AG20443 (cell line): ENCODE results near the gene GRM8.
"Not testable (repeated sequence)": the region's sequence is repeated elsewhere in the genome, so short reads cannot be mapped to it uniquely, and the experiment has no call there.

Source experiments
- DNase-seq: peaks from one replicate; pipeline ENCODE4 v3.0.0; 2012; ENCODE audit warnings: low spot score, mixed read lengths

The GRM8 gene

DNA sequence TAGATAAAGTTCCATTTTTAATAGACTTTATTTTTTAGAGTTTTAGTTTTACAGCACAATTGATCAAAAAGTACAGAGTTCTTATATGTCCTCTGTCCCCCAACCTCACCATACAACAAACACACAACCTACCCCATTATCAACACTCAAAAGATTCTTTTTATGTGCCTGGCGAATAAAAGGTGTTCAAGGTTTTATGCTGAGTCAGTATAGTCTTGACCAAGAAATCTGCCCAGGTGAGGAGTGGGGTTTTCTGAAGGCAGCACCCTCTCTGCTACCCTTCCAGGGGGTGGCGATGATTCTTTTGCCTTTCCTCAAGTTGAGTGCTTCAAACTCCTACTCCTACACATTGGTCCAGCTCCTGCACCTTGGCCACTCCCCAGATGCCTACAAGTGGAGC is 222.9 kb downstream of the GRM8 start:
- no peak for DNase-seq

DNA sequence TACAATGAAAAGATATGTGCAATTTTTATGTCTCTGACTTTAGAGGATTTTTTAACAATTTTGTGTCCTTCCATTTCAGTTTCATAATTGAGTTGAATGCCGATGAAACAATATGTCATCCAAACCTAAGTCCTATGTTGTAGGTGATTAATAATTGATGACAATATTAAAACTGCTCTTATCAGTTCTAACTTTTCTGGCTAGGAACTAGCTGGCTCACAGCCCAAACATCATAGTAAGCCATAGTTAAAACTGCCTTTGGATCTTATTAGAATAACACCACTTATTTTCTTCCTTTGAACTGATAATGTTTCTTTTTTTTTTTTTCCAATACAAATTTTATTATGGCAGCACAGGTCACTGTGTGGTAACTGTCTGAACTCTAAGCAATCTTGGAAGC is 230.9 kb downstream of the GRM8 start:
- no peak for DNase-seq

DNA sequence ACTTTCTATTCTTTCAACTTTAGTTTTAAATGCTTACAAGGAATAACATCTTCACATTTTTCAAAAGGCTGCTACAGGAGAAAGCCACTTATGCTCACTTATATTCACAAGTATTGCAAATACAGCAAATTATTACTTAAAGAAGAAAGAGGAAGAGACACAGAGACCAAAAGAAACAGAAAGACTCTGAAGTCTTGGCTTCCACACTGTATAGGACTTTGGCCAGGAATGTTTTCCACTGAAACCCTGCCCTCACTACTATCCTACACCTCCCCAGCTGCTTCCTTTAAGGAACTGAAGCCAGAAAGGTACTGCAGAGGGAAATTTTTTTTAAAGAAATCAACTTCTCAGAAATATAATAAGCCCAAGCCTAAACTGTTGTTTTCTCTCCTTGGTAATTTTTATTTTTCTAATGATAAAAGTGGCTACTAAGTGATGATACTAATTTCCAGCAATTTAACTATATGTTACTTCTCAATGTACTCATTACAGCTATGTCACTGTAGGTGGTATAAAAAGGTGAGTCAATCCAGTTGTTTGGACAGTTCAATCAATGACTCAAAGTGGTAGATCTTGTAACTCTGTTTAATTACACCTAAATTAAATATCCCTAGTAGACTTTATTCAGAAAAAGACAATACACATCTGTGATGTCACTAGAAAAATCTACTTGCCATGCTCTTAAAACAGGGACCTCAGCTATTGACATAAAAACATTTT is 231.6 kb downstream of the GRM8 start:
- DNase-seq = no peak

DNA sequence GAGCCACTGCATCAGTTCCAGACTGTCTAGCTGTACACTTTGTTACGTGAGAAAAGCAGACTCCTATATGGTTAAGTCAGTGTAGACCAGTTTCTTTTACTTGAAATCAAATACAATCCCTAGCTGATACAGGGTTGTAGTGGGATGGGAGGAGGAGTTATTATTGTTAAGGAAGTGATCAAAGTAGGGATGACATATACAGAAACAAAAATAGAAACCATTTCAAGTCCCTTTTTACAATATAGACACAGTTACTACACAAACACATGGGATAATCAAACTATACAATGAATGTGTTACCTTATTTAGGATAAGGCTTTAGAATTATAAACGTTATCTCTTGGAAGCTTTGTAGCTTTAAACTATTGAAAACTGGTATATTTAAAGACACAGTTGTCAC is 233.9 kb downstream of the GRM8 start:
- DNase-seq = no peak

DNA sequence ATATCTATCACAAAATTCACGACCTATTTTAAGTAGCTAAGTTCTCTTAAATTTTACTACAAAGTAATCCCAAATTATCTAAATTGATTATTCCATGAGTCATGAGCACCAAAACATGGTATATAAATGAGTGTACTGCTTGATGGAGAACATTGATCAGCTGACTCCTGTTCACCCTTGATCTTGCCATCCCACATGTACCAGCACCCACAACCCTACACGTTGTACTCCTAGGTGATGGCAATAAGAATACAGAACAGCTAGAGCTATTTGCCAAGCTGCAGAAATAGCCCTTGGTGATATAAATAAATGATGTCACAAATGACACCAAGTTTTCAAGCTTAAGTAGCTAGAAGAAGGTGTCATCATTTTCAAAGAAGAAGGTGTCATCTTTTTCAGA is 235.5 kb downstream of the GRM8 start:
- DNase-seq = no peak

DNA sequence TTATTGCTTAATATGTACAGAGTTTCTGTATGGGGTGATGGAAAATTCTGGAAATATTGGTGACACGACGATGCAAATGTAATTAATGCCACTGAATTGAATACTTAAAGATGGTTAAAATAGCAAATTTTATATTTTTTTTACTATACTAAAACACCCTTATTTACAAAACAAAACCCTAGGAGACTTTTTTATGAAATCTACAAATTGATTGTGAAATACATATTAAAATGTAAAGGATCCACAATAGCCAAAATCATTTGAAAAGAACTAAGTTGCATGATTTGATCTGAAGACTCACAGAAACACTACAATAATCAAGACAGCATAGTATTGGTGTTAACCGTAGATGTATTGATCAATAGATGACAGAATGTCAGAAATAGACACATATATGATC is 252.0 kb downstream of the GRM8 start:
- DNase-seq = no peak

DNA sequence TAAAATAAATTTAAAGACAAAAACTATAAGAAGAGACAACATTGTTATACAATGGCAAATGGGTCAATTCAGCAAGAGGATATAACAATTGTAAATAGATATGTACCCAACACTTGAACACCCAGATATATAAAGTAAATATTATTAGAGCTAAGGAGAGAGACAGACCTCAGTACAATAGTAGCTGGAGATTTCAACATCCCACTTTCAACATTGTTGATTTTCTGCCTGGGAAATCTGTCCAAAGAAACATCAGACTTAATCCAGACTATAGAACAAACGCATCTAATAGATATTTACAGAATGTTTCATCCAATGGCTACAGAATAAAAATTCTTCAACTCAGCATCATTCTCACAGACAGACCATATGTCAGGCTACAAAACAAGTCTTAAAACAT is 256.1 kb downstream of the GRM8 start:
- DNase-seq = no peak

DNA sequence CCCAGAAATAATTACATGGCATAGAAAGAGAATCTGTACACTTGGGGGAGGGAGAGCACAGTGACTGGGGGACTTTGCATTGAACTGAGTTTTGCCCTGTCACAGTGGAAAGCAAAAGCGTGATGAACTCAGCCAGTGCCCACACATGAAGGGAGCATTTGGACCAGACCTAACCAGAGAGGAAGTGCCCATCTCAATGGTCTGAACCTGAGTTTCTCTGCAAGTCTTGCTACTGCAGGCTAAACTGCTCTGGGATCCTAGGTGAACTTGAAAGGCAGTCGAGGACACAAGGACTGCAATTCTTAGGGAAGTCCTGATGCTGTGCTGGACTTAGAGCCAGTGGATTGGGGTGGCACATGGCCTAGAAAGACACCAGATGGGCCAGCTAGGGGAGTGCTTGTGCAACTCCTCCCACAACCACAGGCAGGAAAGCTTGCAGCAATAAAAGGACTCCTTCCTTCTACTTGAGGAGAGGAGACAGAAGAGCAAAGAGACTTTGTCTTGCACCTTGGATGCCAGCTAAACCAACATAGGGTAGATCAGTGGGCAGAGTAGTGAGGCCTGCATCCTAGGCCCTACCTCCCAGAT is 259.0 kb downstream of the GRM8 start:
- no peak for DNase-seq

DNA sequence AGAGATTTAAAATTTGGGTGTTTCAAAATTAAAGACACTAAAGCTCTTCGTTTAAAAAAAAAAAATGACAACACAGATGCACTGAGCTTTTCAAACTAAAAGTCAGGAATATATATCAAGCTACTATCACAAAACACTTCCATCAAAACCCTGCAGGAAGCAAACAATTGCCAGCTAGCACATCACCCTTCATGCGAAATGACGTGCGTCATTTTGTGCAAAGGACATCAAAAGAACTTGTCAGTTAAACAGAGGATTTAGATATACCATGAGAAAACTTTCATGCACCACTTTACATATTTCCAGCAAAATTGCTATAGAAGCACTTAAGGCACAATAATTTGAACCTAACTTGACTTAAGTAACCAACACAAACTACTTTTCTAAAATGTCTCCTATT is 264.7 kb downstream of the GRM8 start:
- DNase-seq = no peak

DNA sequence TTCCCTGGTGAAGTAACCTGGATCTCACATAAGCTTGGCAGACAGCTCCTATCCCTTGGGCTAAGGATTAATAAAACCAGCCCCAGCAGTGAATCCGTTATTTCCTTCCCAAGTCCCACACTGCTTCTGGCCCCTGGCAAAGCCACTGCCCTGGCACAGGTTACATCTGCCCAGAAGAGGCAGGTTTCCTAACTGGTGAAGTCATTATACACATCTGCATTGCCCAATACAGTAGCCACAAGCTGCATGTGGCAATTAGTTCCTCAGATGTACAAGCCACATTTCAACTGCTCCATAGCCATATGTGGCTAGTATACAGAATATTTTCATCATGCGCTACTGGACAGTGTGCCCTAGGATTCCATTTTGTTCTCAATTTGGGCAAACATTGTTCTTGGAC is 273.0 kb downstream of the GRM8 start:
- no peak for DNase-seq

DNA sequence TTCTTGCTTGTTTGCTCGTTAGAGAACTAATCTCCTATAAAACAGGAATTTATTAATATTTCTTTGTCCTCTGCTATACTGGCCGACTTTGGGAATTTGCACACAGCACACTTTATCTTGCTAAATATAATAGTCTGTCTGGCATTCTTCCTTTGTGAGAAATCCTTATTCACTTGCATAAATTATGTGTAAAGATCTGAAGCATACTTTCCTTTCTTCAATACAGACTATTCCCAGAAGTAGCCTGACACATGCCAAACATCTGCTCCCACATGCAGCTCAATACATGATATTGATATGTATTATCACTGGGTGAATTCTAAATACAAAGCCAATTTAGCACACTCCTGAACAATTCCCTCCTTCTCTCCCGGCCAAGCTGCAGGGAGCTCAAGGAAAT is 273.9 kb downstream of the GRM8 start:
- no peak for DNase-seq

DNA sequence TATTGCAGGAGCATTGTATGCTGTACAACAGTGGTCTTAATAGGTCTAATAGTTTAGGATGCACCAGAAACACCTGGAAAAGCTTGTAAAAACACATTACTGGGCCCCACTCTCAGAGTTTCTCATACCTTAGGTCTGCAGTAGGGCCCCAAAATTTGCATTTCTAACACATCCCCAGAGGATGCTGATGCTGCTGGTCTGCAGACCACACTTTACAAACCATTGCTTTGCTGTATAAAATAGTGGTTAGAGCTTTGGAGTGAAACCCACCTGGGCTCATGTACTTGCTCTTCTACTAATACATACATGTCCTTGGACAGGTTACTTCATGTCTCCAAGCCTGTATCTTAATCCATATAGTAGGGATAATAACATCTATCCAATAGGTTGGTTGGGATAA is 279.7 kb downstream of the GRM8 start:
- no peak for DNase-seq

DNA sequence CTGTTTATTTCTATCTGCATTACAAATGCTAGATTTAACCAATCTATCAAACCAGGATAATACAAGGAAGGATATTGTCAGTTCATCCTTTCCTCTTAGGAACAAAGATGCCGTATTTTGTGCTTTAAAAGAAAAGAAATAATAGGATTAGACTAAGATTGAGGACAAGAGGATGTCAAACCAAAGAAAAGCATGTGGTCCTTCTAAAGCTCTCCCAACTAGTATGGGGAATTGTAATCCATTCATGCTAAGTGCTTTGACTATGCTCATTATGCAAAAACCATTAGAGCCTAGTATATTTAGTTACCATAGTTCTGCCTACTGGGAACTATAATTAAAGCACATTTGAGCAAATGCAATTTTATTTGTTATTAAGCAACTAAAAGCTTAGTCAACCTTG is 280.2 kb downstream of the GRM8 start:
- DNase-seq = no peak

DNA sequence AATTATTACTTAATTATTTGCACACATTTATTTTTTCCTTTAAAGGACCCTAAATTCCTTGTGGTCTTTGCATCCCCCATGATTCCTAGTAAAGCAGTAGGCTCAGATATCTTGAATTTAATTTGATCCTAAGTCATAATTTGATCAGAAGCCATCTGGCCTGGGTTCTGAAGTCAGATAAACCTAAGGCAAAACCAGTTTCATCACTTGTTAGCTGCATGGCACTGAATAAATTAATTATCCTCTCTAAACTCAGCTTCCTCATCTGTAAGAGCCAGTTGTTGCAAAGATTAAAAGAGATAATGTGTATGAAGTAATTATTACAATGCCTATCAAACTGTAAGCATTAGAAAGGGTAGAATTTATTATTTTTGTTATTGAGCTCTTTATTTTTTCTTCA is 293.1 kb downstream of the GRM8 start:
- no peak for DNase-seq

DNA sequence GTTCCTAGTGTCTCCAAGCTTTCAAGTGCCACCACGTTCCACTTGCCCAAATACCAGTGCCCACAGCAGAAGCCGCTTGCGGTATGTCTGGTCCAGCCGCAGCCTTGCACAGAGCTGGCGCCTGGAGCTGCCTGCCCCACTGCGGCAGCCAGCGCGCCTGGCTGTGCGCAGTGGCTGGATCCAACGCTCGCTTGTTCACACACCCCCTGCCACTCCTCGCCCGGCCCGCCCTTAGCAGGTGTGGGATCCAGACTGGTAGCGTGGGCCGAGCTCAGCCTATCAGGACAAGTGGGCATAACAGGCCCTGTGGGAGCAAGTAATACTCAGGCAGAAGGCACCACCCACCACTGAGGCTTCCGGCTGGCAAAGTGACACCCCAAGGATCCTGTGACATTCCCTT is 294.4 kb downstream of the GRM8 start:
- no peak for DNase-seq

DNA sequence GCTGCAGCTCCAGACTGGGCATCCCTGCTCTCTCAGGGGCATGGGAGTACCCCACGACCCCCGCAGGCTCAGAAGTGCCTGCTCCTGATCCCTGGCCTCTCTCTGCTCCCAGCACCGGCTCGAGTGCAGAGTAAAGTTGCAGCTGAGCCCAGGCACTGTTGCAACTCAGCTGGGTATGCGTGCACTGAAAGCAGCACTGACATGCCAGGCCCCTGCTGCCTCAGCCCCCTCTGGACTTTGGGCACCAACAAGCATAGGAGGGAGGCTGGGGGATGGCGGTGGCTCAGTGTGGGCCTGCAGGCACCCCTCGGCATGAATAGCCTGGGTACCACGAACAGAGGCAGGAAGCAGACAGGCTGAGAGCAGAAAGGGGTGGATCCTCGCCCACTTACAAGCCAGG is 295.3 kb downstream of the GRM8 start:
- DNase-seq = no peak

DNA sequence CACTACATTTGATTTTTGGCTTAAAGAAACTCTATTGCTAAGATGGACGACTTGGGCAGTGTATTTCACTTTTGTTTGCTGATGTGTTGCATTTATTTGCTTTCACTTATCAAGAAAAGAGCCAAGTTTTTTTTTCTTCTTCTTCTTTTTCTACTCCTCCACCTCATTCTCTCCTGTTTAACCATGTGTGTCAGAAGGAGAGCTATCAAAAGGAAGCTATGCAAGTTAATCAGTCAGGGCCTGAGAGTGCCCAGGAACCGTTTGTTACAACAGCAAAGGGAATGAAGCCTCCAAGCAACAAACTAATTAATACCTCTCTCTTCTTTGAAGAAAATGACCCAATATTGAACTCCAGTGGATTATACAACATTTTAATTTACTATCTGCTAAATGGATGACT is 299.3 kb downstream of the GRM8 start:
- DNase-seq = no peak

DNA sequence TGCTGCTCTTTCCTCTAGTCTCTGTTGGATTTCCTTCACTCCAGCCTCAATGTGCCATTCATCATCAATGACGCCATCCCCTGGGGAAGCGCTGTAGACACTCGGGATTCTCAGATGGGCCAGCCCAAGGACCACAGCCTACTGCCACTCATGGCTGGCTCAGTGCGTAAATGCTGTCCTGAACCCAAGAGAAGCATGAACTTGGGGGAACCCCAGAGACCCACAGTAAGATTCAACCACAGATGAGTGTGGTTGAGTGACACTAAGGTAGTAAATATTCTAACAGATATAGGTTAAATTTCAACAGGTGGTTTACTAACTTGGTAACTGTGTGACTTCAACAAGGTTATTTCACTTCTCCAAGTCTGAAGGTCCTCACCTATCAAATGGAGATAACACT is 304.1 kb downstream of the GRM8 start:
- DNase-seq = no peak

DNA sequence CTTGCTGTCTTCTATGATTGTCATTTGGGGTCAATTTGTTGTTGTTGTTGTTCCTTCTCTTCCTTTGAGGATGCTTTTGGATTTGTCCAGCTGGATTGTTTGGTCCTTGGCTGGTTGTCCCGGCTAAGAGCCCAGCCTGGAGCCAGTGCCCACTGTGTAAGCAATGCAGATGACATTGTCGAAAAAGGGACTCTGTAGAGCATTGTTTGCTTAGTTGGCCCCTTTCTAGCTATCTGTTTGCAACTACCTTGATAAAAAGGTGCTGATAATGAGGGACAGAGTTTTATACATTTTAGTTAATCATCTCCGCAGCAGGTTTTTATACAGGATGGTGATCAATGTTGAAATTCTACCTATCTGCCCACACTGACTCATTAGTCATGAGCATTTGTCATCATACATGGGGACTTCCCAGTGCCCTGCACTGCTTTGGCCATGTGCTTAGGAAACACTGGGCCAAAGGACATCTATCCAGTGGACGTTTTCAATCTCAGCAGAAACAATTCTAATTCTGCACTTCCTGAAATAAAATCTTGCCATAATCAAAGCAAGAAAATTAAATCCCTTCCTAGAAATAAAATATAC is 311.9 kb downstream of the GRM8 start:
- no peak for DNase-seq

DNA sequence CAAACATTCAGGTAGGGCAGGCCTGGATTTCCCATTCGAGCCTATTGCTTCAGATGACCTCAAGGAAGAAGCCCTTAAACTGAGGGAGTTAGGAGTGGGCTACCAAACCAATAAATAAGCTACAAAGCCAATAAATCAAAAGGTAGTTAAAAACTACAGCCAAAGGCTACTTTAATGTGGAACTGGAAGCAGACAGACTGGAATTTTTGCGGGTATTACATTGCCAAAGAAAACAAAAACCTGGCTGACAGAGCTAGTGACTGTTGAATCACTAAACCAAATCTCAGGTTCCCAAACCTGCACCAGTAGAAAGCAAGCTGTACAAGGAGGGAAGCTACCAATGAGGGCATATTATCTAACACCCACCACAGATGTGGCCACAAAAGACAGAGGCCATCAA is 315.6 kb downstream of the GRM8 start:
- DNase-seq = no peak

DNA sequence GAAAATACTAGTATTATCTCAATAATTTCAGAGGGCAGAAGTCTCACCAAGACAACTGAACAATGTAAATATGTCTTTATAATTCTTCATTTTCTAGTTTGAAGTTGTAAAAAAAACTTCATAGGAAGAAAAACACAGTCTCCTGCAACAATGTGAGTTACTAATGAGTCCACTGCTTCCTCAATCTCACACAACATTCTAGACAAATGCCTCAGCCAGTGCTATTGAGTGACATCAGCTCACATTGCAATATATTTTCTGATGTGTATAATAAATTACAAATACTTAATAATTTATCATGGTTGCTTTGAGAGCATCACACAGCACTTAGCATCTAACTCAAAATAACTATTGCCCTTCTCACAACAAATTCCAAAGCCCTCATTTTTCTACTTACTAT is 321.2 kb downstream of the GRM8 start:
- no peak for DNase-seq

DNA sequence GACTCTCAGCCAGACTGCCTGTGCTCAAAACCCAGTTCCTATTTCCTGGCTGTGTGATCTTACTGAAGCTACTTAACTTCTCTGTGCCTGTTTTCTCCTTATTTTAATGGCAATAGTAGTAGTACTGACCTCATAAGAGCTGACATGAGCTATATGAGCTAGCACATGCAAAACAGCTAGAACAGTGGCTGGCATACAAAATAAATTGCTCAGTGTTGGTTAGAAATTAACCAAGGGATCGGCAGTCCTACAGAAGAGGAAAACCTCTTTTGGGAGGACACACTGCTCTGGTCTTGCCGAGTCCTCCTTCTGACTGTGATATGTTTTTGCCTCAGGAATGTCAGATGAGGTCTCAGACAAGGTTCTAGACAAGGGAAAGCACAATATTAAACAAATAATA is 322.6 kb downstream of the GRM8 start:
- DNase-seq = no peak

DNA sequence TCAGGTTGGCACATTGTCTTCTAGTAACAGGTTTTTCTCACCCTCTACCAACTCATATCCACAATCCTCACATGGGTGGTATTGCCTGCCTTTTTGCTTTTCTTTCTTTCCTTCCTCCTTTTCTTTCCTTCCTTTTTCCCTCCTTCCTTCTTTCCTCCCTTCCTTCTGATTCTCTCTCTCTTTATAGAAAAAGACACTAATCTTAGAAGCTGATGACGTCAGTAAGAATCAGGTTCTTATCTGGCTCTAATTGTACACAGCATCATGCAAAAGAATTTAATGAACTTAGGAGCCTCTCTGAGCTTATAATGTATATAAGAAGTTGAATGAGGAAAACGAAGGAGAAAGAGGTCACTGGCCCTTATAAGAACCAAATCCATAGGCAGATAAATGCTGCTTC is 328.3 kb downstream of the GRM8 start:
- no peak for DNase-seq

DNA sequence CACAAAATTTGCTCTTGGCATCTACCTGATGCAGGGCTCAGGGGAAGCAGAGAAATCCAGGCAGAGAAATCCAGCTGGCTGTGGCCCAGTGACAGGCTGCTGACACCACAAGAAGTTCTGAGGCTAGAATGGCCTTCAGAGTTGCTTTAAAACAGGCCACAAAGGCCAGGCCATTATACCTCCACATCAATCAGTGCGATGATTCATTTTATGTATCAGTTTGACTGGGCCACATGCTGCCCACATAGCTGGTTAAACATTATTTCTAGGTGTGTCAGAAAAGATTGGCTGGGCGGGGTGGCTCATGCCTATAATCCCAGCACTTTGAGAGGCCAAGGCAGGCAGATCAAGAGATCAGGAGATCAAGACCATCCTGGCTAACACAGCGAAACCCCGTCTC is 341.1 kb downstream of the GRM8 start:
- DNase-seq = not testable (repeated sequence)
